HepG2 (cell line): ENCODE data around the gene CYP19A1. TPM values are rescaled to one million over a fixed set of nuclear protein-coding genes. Genes with fewer than 3 reads are reported as not detected.

Experiments
- AKAP8 ChIP-seq: sonication (generic); formaldehyde crosslinking; IDR thresholded peaks from 2 replicates; pipeline ENCODE4 v1.5.1; 2020; ENCODE audit warnings: mild to moderate bottlenecking, missing genetic modification reagents
- ELF3 ChIP-seq: IDR thresholded peaks from 2 replicates; pipeline ENCODE4 v1.6.1; 2016; ENCODE audit warnings: missing genetic modification reagents, missing compliant biosample characterization
- GPN1 ChIP-seq: sonication (generic); formaldehyde crosslinking; IDR thresholded peaks from 2 replicates; pipeline ENCODE4 v1.5.1; 2020; ENCODE audit warnings: missing genetic modification reagents, borderline replicate concordance
- GTF3A ChIP-seq: sonication (generic); formaldehyde crosslinking; conservative IDR thresholded peaks from 2 replicates; pipeline ENCODE4 v1.4.0; 2020; ENCODE audit warnings: mild to moderate bottlenecking, missing genetic modification reagents
- KAT8 ChIP-seq: IDR thresholded peaks from 2 replicates; pipeline ENCODE4 v1.6.1; 2016; ENCODE audit warnings: missing genetic modification reagents, missing compliant biosample characterization
- MIXL1 ChIP-seq: IDR thresholded peaks from 2 replicates; pipeline ENCODE4 v1.6.1; 2016
- NFKB2 ChIP-seq: sonication (generic); formaldehyde crosslinking; IDR thresholded peaks from 2 replicates; pipeline ENCODE4 v1.4.0; 2020; ENCODE audit warnings: missing genetic modification reagents, borderline replicate concordance
- NFYB ChIP-seq: sonication (generic); formaldehyde crosslinking; IDR thresholded peaks from 2 replicates; pipeline ENCODE4 v1.4.0; 2020; ENCODE audit warnings: missing genetic modification reagents
- RBM22 ChIP-seq: fragments of 200-400 bp; formaldehyde crosslinking; optimal IDR thresholded peaks from 2 replicates; pipeline ENCODE3; 2017; ENCODE audit warnings: mild to moderate bottlenecking, low read length, moderate library complexity
- RXRB ChIP-seq: IDR thresholded peaks from 2 replicates; pipeline ENCODE4 v1.6.1; 2016; ENCODE audit warnings: borderline replicate concordance, missing genetic modification reagents, missing compliant biosample characterization
- SP1 ChIP-seq, 2 experiments: fragments of 450-650 bp in 1 of 2; sonication (generic) in 1 of 2; formaldehyde crosslinking in 1 of 2; IDR thresholded peaks; 2 replicates each; pipeline versions ENCODE4 v1.4.0 to v1.6.1; 2016 to 2020; ENCODE audit warnings: missing genetic modification reagents in 1 of 2
- ZNF335 ChIP-seq: sonication (generic); formaldehyde crosslinking; IDR thresholded peaks from 2 replicates; pipeline ENCODE4 v1.4.0; 2020; ENCODE audit warnings: missing genetic modification reagents
- ZNF33B ChIP-seq: sonication (generic); formaldehyde crosslinking; IDR thresholded peaks from 2 replicates; pipeline ENCODE4 v1.5.1; 2020; ENCODE audit warnings: mild to moderate bottlenecking, missing genetic modification reagents
- ZNF446 ChIP-seq: sonication (generic); formaldehyde crosslinking; IDR thresholded peaks from 2 replicates; pipeline ENCODE4 v1.5.0; 2020; ENCODE audit warnings: mild to moderate bottlenecking, missing genetic modification reagents
- ZNF547 ChIP-seq: sonication (generic); formaldehyde crosslinking; IDR thresholded peaks from 2 replicates; pipeline ENCODE4 v1.5.1; 2020; ENCODE audit warnings: mild to moderate bottlenecking, missing genetic modification reagents
- ZNF709 ChIP-seq: sonication (generic); formaldehyde crosslinking; IDR thresholded peaks from 2 replicates; pipeline ENCODE4 v1.5.0; 2020; ENCODE audit warnings: mild to moderate bottlenecking, missing genetic modification reagents
- ZNF782 ChIP-seq: sonication (generic); formaldehyde crosslinking; IDR thresholded peaks from 2 replicates; pipeline ENCODE4 v1.4.0; 2020; ENCODE audit warnings: missing genetic modification reagents, mild to moderate bottlenecking, borderline replicate concordance
- polyA plus RNA-seq, 8 experiments: library from polyadenylated mRNA; depleted of rRNA in 3 of 8; stranded (reverse) in 7 of 8; unstranded in 1 of 8; fragments of >200 nt; fragmentation: Illumina TruSeq in 4 of 8; extraction: Trizol in 4 of 8; gene quantifications; 2 replicates each; pipeline versions ENCODE4 v1.2.1 to v1.2.3, GENCODE V29; 2011 to 2016; ENCODE audit warnings: low read depth in 4 of 8, missing spikeins in 1 of 8, mixed read lengths in 1 of 8; ENCODE audit not compliant: insufficient read depth in 1 of 8
- total RNA-seq, 5 experiments: library from RNA; depleted of rRNA; stranded (reverse); fragments of >200 nt; fragmentation: Illumina TruSeq; extraction: Trizol; gene quantifications; 2 replicates each; pipeline ENCODE4 v1.2.3, GENCODE V29; 2016; ENCODE audit warnings: low read depth in 1 of 5
- TF ChIP-seq, protein P1 (sequence below): sonication (generic); formaldehyde crosslinking; conservative IDR thresholded peaks from 2 replicates; pipeline ENCODE4 v1.4.0; 2020; ENCODE audit warnings: missing genetic modification reagents
- TF ChIP-seq, protein P2 (sequence below), 2 experiments: sonication (generic) in 1 of 2; formaldehyde crosslinking in 1 of 2; IDR thresholded peaks; 2 replicates each; pipeline versions ENCODE4 v1.5.1 to v1.6.1; 2011 to 2020; ENCODE audit warnings: borderline replicate concordance in 1 of 2, low read depth in 1 of 2, low read length in 1 of 2, mild to moderate bottlenecking in 1 of 2, missing genetic modification reagents in 1 of 2, moderate library complexity in 1 of 2
- TF ChIP-seq, protein P3 (sequence below): sonication (generic); formaldehyde crosslinking; IDR thresholded peaks from 2 replicates; pipeline ENCODE4 v1.5.1; 2020; ENCODE audit warnings: mild to moderate bottlenecking, moderate library complexity, missing genetic modification reagents
- TF ChIP-seq, protein P4 (sequence below): IDR thresholded peaks from 2 replicates; pipeline ENCODE4 v1.6.1; 2012; ENCODE audit warnings: low read depth, low read length, improper control_type of control experiment

The CYP19A1 gene
- total and polyA plus RNA-seq, 2 of the 13 experiments (the other 11 are each of a cell fraction or from before 2014, with no cell fraction given): 10.9 to 23.0 TPM

DNA sequence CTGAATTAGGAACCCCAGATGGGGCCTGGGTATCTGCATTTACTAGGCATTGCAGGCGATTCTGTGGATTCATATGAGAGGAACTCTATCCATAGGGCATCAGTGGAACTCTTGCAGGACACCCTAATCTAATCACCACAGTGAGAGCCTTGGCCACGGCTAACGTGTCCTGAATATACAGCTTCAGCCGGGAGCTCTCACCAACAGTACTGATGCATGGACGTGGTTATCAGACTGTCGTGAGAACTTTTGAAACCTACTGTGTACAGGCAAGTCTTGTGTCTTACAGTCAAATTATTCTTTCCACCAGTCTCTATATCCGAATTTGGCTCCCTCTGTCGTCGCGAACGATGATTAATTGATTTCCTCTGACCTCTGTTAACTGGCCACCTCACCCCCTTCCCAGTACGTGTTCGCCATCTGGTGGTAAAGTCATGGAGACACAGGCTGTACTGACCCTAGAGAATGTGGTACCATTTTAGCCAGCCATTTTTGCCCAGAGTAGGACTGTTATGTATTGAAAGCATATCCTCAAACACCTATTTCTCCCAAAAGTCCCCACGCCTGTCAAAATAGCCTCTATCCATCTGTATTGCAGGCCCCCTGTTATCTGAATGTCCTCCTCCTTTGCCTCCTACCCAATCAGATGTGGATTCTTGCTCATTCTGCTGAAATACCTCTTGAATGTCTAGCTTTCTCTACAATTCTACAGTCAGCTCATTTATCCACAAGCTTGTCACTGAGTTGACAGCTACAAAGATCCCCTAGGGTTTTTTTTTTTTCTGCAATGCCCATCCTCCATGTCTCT lies 42.8 kb upstream of the CYP19A1 start (continued):
- TF ChIP-seq RBM22: no peak
- no peak for TF ChIP-seq NFKB2 (CRISPR knock-in tag)
- TF ChIP-seq GTF3A (CRISPR knock-in tag): no peak
- TF ChIP-seq, protein P1, sequence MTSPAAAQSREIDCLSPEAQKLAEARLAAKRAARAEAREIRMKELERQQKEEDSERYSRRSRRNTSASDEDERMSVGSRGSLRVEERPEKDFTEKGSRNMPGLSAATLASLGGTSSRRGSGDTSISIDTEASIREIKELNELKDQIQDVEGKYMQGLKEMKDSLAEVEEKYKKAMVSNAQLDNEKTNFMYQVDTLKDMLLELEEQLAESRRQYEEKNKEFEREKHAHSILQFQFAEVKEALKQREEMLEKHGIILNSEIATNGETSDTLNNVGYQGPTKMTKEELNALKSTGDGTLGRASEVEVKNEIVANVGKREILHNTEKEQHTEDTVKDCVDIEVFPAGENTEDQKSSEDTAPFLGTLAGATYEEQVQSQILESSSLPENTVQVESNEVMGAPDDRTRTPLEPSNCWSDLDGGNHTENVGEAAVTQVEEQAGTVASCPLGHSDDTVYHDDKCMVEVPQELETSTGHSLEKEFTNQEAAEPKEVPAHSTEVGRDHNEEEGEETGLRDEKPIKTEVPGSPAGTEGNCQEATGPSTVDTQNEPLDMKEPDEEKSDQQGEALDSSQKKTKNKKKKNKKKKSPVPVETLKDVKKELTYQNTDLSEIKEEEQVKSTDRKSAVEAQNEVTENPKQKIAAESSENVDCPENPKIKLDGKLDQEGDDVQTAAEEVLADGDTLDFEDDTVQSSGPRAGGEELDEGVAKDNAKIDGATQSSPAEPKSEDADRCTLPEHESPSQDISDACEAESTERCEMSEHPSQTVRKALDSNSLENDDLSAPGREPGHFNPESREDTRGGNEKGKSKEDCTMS: no peak
- TF ChIP-seq NFYB (CRISPR knock-in tag): no peak
- TF ChIP-seq MIXL1 (CRISPR knock-in tag): peak; percentile 97
- TF ChIP-seq KAT8 (CRISPR knock-in tag): peak; percentile 54; the same call in 1 of the 2 replicates
- TF ChIP-seq ZNF446: no peak
- TF ChIP-seq, protein P2, sequence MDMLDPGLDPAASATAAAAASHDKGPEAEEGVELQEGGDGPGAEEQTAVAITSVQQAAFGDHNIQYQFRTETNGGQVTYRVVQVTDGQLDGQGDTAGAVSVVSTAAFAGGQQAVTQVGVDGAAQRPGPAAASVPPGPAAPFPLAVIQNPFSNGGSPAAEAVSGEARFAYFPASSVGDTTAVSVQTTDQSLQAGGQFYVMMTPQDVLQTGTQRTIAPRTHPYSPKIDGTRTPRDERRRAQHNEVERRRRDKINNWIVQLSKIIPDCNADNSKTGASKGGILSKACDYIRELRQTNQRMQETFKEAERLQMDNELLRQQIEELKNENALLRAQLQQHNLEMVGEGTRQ (IDR thresholded peaks at IDR 0.05; ENCODE audit: low read depth, low read length): no peak
- TF ChIP-seq, protein P2 (CRISPR knock-in tag; IDR thresholded peaks at IDR 0.05; ENCODE audit: borderline replicate concordance): no peak
- TF ChIP-seq ZNF709 (CRISPR knock-in tag): 0 out of 2 replicates have a peak, but pooled peaks have one; percentile 36
- TF ChIP-seq, protein P3, sequence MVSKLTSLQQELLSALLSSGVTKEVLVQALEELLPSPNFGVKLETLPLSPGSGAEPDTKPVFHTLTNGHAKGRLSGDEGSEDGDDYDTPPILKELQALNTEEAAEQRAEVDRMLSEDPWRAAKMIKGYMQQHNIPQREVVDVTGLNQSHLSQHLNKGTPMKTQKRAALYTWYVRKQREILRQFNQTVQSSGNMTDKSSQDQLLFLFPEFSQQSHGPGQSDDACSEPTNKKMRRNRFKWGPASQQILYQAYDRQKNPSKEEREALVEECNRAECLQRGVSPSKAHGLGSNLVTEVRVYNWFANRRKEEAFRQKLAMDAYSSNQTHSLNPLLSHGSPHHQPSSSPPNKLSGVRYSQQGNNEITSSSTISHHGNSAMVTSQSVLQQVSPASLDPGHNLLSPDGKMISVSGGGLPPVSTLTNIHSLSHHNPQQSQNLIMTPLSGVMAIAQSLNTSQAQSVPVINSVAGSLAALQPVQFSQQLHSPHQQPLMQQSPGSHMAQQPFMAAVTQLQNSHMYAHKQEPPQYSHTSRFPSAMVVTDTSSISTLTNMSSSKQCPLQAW: peak; percentile 69; the same call in 1 of the 2 replicates
- TF ChIP-seq ZNF335 (CRISPR knock-in tag): 0 out of 2 replicates have a peak, but pooled peaks have one; percentile 57
- no peak for TF ChIP-seq ZNF33B (CRISPR knock-in tag)
- TF ChIP-seq, protein P4, sequence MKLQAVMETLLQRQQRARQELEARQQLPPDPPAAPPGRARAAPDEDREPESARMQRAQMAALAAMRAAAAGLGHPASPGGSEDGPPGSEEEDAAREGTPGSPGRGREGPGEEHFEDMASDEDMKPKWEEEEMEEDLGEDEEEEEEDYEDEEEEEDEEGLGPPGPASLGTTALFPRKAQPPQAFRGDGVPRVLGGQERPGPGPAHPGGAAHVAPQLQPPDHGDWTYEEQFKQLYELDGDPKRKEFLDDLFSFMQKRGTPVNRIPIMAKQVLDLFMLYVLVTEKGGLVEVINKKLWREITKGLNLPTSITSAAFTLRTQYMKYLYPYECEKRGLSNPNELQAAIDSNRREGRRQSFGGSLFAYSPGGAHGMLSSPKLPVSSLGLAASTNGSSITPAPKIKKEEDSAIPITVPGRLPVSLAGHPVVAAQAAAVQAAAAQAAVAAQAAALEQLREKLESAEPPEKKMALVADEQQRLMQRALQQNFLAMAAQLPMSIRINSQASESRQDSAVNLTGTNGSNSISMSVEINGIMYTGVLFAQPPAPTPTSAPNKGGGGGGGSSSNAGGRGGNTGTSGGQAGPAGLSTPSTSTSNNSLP: peak; percentile 83
- TF ChIP-seq RXRB (CRISPR knock-in tag): peak; percentile 65; the same call in 1 of the 2 replicates
- TF ChIP-seq GPN1 (CRISPR knock-in tag): no peak
- no peak for TF ChIP-seq AKAP8 (CRISPR knock-in tag)
- 0 out of 2 replicates have a peak, but pooled peaks have one; percentile 20 for TF ChIP-seq ELF3 (CRISPR knock-in tag)
- no peak for TF ChIP-seq SP1 (IDR thresholded peaks at IDR 0.05)
- TF ChIP-seq SP1 (CRISPR knock-in tag; IDR thresholded peaks at IDR 0.05): peak; percentile 41; the same call in 1 of the 2 replicates
- TF ChIP-seq ZNF547: no peak
- peak; percentile 45; the same call in 1 of the 2 replicates for TF ChIP-seq ZNF782
